ENCODE measurements around the gene COBL.

The COBL gene

GRCh38 chr7:51253157-51253556, 63.5 kb downstream of the COBL start:
- in situ Hi-C loops (cut with MboI; ENCODE audit: low pct_unique_long_range_greater_than_20kb, low sequenced_read_pairs, unreplicated experiment), result no loop called here
- DNase-seq (ENCODE audit: low spot score), result no peak

DNA sequence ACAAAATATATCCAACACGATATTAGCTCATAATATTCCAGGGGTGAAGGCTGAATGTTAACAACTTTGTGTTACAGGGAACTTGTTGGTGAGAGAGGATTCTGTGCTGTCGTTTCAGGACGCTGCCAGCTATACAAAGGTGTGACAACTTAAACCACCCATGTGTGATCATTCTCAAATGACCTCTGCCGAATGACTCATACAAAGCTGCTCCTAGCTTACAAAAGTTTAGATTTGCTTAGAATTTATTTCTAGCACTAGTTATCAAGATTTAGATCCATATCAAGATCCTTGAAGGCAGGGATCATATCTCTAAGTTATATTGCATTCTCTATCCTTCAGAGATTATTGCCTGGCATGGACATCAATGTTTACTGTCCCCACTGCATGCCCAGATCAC, 65.3 kb downstream of the COBL start:
- TF ChIP-seq, protein P1, sequence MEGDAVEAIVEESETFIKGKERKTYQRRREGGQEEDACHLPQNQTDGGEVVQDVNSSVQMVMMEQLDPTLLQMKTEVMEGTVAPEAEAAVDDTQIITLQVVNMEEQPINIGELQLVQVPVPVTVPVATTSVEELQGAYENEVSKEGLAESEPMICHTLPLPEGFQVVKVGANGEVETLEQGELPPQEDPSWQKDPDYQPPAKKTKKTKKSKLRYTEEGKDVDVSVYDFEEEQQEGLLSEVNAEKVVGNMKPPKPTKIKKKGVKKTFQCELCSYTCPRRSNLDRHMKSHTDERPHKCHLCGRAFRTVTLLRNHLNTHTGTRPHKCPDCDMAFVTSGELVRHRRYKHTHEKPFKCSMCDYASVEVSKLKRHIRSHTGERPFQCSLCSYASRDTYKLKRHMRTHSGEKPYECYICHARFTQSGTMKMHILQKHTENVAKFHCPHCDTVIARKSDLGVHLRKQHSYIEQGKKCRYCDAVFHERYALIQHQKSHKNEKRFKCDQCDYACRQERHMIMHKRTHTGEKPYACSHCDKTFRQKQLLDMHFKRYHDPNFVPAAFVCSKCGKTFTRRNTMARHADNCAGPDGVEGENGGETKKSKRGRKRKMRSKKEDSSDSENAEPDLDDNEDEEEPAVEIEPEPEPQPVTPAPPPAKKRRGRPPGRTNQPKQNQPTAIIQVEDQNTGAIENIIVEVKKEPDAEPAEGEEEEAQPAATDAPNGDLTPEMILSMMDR (IDR thresholded peaks at IDR 0.05; ENCODE audit: extremely low read depth, insufficient read depth, missing control alignments), result no peak
- in situ Hi-C loops (cut with MboI; ENCODE audit: low pct_unique_long_range_greater_than_20kb, low sequenced_read_pairs, unreplicated experiment), result no loop called here

More at GRCh38 chr7:51253157-51253556, 63.5 kb downstream of the COBL start:
- TF ChIP-seq, protein P1 (IDR thresholded peaks at IDR 0.05; ENCODE audit: extremely low read depth, insufficient read depth, missing control alignments), result no peak

GRCh38 chr7:51250512-51250911, 66.1 kb downstream of the COBL start:
- in situ Hi-C loops (cut with MboI; ENCODE audit: low pct_unique_long_range_greater_than_20kb, low sequenced_read_pairs, unreplicated experiment), result no loop called here
- TF ChIP-seq, protein P1 (IDR thresholded peaks at IDR 0.05; ENCODE audit: extremely low read depth, insufficient read depth, missing control alignments), result no peak
- DNase-seq (ENCODE audit: low spot score), result no peak

More for the DNA sequence above, 65.3 kb downstream of the COBL start:
- DNase-seq (ENCODE audit: low spot score), result no peak

- no peak for DNase-seq (ENCODE audit: low spot score)
- in situ Hi-C loops (cut with MboI; ENCODE audit: low pct_unique_long_range_greater_than_20kb, low sequenced_read_pairs, unreplicated experiment), result no loop called here
- TF ChIP-seq, protein P1 (IDR thresholded peaks at IDR 0.05; ENCODE audit: extremely low read depth, insufficient read depth, missing control alignments), result no peak
Measured at GRCh38 chr7:51249991-51250390, 66.6 kb downstream of the COBL start.

GRCh38 chr7:51249187-51249945, 67.2 kb downstream of the COBL start:
- TF ChIP-seq, protein P1 (IDR thresholded peaks at IDR 0.05; ENCODE audit: extremely low read depth, insufficient read depth, missing control alignments), result no peak
- no peak for DNase-seq (ENCODE audit: low spot score)

GRCh38 chr7:51246258-51247245, 70.1 kb downstream of the COBL start:
- DNase-seq (ENCODE audit: low spot score), result no peak
- in situ Hi-C loops (cut with MboI; ENCODE audit: low pct_unique_long_range_greater_than_20kb, low sequenced_read_pairs, unreplicated experiment), result no loop called here

More at GRCh38 chr7:51249187-51249945, 67.2 kb downstream of the COBL start:
- in situ Hi-C loops (cut with MboI; ENCODE audit: low pct_unique_long_range_greater_than_20kb, low sequenced_read_pairs, unreplicated experiment), result no loop called here

More at GRCh38 chr7:51246258-51247245, 70.1 kb downstream of the COBL start:
- TF ChIP-seq, protein P1 (IDR thresholded peaks at IDR 0.05; ENCODE audit: extremely low read depth, insufficient read depth, missing control alignments), result no peak
